ENCODE measurements around the gene TMEM151B. TPM values are rescaled to one million over a fixed set of nuclear protein-coding genes. Genes with fewer than 3 reads are reported as not detected.

The TMEM151B gene
- polyA plus RNA-seq, 4 donors: 0.62 to 1.5 (median 1.1) TPM

GRCh38 chr6:44232676-44233566, 37.3 kb upstream of the TMEM151B start:
- no peak for DNase-seq (ENCODE audit: low read depth in 4 of 4, low spot score in 3 of 4)

DNA sequence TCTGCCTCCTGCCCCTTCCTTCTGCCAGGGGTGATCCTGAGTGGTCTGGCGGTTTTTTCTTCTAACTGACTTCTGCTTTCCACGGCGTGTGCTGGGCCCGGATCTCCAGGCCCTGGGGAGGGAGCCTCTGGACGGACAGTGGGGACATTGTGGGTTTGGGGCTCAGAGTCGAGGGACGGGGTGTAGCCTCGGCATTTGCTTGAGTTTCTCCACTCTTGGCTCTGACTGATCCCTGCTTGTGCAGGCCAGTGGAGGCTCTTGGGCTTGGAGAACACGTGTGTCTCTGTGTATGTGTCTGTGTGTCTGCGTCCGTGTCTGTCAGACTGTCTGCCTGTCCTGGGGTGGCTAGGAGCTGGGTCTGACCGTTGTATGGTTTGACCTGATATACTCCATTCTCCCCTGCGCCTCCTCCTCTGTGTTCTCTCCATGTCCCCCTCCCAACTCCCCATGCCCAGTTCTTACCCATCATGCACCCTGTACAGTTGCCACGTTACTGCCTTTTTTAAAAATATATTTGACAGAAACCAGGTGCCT, 36.6 kb upstream of the TMEM151B start:
- no peak for DNase-seq (ENCODE audit: low read depth in 4 of 4, low spot score in 3 of 4)

DNA sequence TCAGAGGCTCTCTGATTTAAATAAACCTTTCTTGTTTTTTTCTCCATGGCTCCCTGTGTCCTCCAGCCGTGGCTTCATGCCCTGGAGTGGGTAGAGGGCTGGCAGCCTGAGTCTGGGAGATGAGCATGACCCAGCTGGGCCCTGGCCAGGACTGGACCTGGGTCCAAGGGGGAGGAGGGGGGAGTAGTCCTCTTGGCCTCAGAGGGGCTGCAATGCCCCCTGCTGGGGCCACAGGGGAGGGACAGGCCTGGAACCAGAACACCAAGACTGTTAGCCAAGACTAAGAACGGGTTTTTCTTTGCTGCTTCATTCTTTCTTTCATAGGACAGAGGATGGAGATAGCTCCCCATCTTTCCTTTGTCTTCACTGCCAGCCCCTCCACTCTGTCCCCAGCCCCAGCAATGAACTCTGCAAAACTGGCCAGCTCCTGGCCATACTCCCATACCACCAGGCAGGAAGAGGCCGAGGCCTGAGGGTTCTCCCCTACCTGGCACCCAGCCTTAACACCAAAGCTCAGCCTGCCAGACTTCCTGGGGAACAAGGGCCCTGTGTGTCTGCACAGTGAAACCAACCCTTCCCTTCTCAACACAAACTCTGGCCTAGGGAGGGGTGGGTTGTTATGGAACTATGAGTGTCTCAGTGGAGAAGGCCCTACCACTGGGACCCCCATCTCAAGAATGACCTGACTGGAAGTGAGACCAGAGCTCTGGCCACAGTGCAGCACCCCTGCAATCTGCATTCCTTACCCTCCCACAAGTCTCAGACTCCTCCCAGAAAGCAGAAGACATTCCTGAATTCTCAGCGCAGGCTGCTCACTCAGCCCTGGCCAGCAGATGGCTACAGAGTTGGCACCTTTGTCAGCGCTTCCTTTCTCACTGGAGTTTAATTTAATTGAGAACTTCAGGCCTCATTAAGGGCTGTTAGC, 35.9 kb upstream of the TMEM151B start:
- DNase-seq (ENCODE audit: low read depth in 4 of 4, low spot score in 3 of 4): no peak

DNA sequence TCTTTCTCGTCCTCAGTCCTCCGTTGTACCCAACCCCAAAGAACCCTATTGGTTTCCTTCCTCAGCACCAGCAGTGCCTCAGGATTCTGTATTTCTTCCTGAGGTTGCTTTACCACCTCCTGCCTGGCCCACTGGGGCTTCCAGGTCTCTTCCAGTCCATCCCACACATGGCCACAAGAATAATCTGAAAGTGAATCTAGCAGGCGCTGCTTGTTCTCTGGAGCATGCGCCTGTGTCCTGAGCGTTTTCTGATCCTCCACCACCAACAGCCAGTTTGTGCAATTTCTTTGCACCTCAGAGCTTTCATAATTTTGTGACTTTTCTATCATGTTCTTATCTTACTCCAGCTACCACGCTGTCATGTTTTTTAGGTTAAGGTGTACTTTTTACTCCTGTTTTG, 35.0 kb upstream of the TMEM151B start:
- no peak for DNase-seq (ENCODE audit: low read depth in 4 of 4, low spot score in 3 of 4)

GRCh38 chr6:44235891-44236516, 34.2 kb upstream of the TMEM151B start:
- no peak for DNase-seq (ENCODE audit: low read depth in 4 of 4, low spot score in 3 of 4)

GRCh38 chr6:44237021-44237812, 33.0 kb upstream of the TMEM151B start:
- no peak for DNase-seq (ENCODE audit: low read depth in 4 of 4, low spot score in 3 of 4)

GRCh38 chr6:44237813-44238433, 32.3 kb upstream of the TMEM151B start:
- DNase-seq (ENCODE audit: low read depth in 4 of 4, low spot score in 3 of 4): no peak

DNA sequence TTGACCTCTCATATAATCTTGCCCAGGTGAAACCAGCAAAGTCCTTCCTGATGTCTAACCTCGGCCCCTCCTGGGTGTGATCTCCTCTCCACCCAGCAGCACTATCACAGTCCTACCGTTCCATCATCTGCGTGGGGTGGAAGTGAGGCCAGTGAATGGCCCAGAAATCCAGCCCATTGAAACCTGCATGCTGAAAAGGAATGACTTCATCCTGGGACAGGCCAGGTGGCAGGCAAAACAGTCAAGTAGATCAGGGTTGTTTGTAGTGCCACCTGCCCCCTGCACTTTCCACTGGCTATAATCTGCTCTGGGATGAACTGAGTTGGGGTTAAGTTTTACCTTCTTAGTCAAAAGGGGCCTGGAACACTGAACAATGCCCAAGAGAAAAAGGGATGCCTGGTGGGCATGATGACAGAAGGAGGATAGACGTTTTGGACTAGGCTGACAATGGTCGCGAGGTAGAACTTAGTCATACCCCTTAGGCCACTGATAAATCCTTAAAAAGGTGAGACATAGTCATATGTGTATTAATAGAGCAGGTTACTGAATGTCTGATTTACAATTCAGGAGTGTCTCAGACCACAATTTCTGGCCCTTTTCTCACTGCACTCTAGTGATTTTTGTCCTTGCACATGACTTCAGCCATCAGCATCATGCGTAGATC, 31.4 kb upstream of the TMEM151B start:
- no peak for DNase-seq (ENCODE audit: low read depth in 4 of 4, low spot score in 3 of 4)

DNA sequence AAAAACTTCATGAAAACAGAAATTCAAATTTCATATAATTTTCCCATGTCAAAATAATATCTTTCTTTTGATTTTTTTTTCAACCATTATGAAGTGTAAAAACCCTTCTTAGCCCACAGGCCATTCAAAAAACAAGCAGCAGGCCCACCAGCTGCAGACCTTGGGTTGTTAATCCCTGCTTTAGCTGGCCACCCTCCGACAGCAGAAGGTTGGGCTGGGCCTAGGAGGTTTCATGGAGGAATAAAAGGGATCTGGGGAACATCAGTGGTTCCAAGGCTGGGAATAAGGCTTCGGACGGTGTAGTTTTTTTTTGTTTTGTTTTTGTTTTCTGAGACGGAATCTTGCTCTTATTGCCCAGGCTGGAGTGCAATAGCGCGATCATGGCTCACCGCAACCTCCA, 26.9 kb upstream of the TMEM151B start:
- DNase-seq (ENCODE audit: low read depth in 4 of 4, low spot score in 3 of 4): no peak

DNA sequence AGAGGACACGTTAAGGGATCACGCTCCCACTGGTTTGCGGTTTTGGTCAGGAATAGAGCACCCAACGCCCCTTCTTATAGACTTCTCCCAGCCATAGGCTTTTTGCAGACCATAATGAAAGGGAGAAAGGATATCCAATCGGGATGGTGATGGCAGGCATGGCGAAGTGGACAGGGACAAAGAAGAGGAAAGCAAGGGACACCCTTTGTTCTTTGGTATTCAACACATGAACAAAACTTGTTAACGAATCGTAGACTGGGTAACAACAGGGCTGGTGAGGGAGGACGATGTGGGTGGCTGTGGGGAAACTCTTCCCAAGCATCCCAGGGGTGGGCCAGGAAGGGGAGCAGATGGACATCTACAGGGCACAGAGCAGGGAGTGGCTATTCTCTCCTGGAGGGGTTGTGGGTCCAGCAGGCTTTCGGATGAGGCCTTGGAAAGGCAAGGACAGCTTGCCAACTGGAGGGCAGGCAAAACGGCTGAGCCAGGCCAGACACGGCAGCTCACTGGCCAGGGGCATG, 24.8 kb upstream of the TMEM151B start:
- DNase-seq (ENCODE audit: low read depth in 4 of 4, low spot score in 3 of 4): no peak

GRCh38 chr6:44245912-44246662, 24.2 kb upstream of the TMEM151B start:
- no peak for DNase-seq (ENCODE audit: low read depth in 4 of 4, low spot score in 3 of 4)

GRCh38 chr6:44246663-44247337, 23.4 kb upstream of the TMEM151B start, which contains the start of gene HSP90AB1:
Gene HSP90AB1 (plus strand): TSS chr6:44247101. CDS start chr6:44248630, 1,529 bp downstream.
- peak; percentile 89 to 96 (median 90) for DNase-seq (ENCODE audit: low read depth in 4 of 4, low spot score in 3 of 4)

- no peak for DNase-seq (ENCODE audit: low read depth in 4 of 4, low spot score in 3 of 4)
Observed at GRCh38 chr6:44247338-44248302, 22.6 kb upstream of the TMEM151B start.

DNA sequence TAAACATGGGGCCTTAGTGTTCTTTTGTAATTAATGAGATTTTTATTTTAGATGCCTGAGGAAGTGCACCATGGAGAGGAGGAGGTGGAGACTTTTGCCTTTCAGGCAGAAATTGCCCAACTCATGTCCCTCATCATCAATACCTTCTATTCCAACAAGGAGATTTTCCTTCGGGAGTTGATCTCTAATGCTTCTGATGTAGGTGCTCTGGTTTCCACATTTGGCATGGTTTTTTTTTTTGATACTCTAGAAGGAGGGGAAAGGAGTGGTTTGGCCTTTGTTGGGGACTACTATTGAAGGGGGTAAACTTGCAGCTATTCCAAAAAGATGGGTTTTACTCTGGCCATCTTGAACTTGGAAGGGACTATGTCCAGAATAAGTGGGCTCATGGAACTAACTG, 21.7 kb upstream of the TMEM151B start:
- DNase-seq (ENCODE audit: low read depth in 4 of 4, low spot score in 3 of 4): no peak

DNA sequence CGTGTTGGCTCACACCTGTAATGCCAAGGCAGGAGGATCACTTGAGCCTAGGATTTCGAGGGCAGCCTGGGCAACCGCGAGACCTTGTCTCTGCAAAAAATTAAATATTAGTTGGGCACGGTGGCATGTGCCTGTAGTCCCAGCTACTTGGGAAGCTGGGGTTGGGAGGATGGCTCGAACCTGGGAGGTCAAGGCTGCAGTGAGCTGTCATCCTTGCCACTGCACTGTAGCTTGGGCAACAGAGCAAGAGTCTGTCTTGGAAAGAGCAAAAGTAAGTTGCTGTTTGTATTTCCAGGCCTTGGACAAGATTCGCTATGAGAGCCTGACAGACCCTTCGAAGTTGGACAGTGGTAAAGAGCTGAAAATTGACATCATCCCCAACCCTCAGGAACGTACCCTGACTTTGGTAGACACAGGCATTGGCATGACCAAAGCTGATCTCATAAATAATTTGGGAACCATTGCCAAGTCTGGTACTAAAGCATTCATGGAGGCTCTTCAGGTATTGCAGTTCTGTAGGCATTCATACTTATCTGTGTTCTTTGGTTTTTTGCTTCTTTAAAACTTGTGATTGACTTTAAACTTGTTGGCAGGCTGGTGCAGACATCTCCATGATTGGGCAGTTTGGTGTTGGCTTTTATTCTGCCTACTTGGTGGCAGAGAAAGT, 21.0 kb upstream of the TMEM151B start:
- no peak for DNase-seq (ENCODE audit: low read depth in 4 of 4, low spot score in 3 of 4)

Measured in left renal pelvis (tissue), 4 donors.